ENCODE data around the gene TRMT2A. TPM values are rescaled to one million over a fixed set of nuclear protein-coding genes. Genes with fewer than 3 reads are reported as not detected.
"Not testable (repeated sequence)": the region's sequence is repeated elsewhere in the genome, so short reads cannot be mapped to it uniquely, and the experiment has no call there.

Gene TRMT2A
- total RNA-seq, 1 donor from 2014 or later, result 161 TPM

DNA sequence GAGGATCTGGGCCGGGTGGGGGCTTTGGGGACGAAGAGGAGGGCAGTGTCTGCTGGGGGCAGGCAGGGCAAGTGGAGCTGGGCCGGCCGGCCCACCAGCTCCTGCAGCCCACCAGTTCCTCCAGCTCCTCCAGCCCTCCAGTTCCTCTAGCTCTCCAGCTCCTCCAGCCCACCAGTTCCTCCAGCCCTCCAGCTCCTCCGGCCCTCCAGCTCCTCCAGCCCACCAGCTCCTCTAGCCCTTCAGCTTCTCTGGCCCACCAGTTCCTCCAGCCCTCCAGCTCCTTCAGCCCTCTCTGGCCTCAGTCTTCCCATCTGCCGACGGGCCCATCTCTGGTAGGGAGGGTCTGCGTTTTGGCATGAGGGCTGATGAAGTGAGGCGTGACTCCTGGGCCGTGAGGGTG, 43.0 kb upstream of the TRMT2A start:
- TF ChIP-seq, protein P1, sequence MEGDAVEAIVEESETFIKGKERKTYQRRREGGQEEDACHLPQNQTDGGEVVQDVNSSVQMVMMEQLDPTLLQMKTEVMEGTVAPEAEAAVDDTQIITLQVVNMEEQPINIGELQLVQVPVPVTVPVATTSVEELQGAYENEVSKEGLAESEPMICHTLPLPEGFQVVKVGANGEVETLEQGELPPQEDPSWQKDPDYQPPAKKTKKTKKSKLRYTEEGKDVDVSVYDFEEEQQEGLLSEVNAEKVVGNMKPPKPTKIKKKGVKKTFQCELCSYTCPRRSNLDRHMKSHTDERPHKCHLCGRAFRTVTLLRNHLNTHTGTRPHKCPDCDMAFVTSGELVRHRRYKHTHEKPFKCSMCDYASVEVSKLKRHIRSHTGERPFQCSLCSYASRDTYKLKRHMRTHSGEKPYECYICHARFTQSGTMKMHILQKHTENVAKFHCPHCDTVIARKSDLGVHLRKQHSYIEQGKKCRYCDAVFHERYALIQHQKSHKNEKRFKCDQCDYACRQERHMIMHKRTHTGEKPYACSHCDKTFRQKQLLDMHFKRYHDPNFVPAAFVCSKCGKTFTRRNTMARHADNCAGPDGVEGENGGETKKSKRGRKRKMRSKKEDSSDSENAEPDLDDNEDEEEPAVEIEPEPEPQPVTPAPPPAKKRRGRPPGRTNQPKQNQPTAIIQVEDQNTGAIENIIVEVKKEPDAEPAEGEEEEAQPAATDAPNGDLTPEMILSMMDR (IDR thresholded peaks at IDR 0.05), result no peak
- Histone ChIP-seq H3K4me1 (no peaks in the 10 kb centered on the region), H3K27ac (no peak overlapping the region), H3K36me3 (no peaks in the 10 kb centered on the region), H3K9me3 (no peaks in the 10 kb centered on the region), H3K27me3 (no peaks in the 10 kb centered on the region), H3K4me3 (no peak overlapping the region)
- no peak for DNase-seq (ENCODE audit: low spot score in 2 of 2)
- intact Hi-C loops (cut with DNase I), result no loop called here

DNA sequence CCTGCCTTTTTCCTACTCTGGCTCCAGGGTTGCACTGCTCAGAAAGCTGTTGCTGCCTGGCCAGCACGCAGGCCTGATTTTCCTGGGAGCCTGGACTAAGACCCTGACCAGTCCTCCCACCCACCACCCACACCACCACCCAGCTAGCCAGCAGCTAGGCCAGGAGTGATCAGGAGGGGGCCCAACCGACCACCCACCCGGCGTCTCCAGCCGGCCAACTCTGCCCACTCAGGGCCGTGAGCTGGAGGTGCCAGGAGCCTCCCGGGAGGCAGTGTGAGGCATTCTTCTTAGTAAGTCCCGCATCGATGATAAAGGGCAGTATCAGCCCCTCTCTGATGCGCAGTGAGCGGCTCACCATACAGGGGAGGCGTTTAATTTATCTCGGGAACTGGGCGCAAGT, 42.5 kb upstream of the TRMT2A start:
- H3K27ac ChIP-seq; DNase-seq (ENCODE audit: low spot score in 2 of 2); H3K4me1 ChIP-seq; H3K4me3 ChIP-seq; H3K9me3 ChIP-seq; intact Hi-C loops (cut with DNase I); H3K27me3 ChIP-seq; H3K36me3 ChIP-seq: not testable (repeated sequence)

DNA sequence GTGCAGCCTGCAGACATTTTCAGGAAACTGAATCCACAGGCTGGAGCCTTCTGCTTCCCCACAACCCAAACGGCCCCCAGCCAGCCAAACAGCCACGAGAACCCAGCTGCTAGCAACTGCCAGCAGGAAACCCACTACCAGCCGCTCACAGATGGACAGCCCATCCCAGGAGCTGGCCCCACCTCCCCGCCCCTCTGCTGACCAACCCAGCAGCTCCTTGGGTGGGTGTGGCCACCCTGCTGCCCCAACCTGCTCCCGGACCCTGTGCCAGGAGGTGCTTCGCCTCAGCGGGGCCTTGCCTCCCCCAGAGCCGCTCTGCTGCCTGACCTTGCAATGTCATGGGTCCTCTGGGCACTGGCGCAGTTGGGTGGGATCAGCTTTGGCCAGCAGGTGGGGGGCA, 42.0 kb upstream of the TRMT2A start:
- DNase-seq (ENCODE audit: low spot score in 2 of 2), result no peak

DNA sequence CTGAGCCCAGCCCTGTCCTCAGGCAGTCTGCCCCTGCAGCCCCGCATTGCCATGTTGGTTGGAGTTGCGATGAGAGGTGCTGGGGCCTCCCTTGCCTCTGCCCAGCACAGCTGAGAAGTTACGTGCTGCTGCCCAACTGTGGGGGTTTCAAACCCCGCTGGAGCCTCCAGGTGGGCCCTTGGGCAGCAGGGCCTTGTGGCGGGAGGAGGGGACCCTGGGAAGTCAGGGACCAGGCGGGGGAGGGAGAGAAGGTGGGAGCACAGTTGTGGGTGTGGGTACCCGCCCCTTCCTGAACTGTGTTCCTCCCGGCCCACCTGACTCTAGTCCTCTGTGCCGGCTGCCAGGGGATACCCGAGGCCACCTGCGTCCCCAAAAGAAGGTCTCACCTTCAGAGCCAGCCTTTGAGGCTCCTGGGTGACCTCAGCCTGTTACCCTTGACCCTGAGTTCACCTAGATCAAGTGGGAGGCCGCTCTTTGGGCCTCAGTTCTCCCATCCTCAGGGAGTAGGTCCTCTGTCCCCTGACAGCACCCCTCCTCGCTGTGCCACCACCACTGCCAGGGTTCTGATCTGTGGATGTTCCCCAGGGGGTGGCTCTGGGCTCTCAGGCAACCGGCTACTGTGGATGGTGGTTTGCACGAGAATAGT, 41.5 kb upstream of the TRMT2A start:
- no peak overlapping the region for H3K27ac ChIP-seq
- no peaks in the 10 kb centered on the region for H3K4me1 ChIP-seq
- H3K9me3 ChIP-seq, result no peaks in the 10 kb centered on the region
- H3K4me3 ChIP-seq, result no peak overlapping the region
- DNase-seq (ENCODE audit: low spot score in 2 of 2), result no peak
- peaks cover 4% of the 10 kb centered on the region for H3K27me3 ChIP-seq
- intact Hi-C loops (cut with DNase I), result no loop called here
- TF ChIP-seq, protein P1 (IDR thresholded peaks at IDR 0.05), result no peak
- H3K36me3 ChIP-seq, result no peaks in the 10 kb centered on the region

More for the DNA sequence above, 42.0 kb upstream of the TRMT2A start:
- TF ChIP-seq, protein P1 (IDR thresholded peaks at IDR 0.05), result no peak
- H3K4me1 ChIP-seq, result no peaks in the 10 kb centered on the region
- intact Hi-C loops (cut with DNase I), result no loop called here
- peaks cover 2% of the 10 kb centered on the region for H3K27me3 ChIP-seq
- H3K36me3 ChIP-seq, result no peaks in the 10 kb centered on the region
- no peak overlapping the region for H3K27ac ChIP-seq
- H3K9me3 ChIP-seq, result no peaks in the 10 kb centered on the region
- H3K4me3 ChIP-seq, result no peak overlapping the region

DNA sequence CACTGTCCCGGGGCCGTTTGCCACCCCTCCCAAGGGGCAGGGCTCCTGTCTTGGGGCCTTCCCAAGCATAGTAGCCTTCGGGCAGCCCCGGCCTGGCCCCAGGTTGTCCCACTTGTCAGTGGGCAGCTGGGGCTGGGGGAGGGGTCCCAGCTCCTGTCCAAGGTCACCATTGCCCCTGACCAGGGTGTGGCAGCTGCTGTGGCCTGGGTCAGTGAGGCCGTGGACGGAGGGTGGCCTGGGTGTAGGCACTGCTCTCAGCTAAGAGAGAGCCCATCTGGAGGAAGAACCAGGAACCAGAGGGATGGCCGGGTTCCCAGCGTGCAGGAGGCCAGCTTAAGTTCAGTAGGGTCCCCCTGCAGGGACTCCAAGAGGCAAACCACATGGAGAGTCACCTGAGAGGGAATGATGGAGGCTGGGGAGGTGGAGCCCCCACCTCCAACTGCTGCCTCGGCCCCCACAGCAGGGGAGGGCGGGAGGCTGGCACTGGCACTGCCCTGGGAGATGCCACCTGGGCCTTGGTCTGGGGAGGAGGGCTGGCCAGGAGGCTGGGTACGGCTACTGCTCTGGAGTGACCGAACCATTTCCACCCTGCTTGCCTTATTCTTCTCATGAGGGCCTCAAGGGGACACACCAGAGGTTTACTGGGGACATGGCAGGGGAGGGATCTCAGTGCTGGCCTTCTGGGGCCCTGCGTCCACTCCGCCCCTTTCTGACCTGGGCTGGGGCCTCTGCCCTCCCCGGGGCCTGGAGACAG, 40.6 kb upstream of the TRMT2A start:
- no peak for DNase-seq (ENCODE audit: low spot score in 2 of 2)
- intact Hi-C loops (cut with DNase I), result loop anchor here (1.0 kb wide), 2 partner anchors 111 to 128 kb away; partner anchors contain the start of gene RTN4R
- peaks cover 4% of the 10 kb centered on the region for H3K27me3 ChIP-seq

More for the DNA sequence above, 40.6 kb upstream of the TRMT2A start:
- H3K36me3 ChIP-seq, result no peaks in the 10 kb centered on the region
- no peaks in the 10 kb centered on the region for H3K4me1 ChIP-seq
- H3K4me3 ChIP-seq, result no peak overlapping the region
- no peak overlapping the region for H3K27ac ChIP-seq
- TF ChIP-seq, protein P1 (IDR thresholded peaks at IDR 0.05), result no peak
- no peaks in the 10 kb centered on the region for H3K9me3 ChIP-seq

Measured in ascending aorta (tissue), 2 donors.